GM18499 (cell line): Measurements from ENCODE around the gene RFTN1.

Experiments used
- ATAC-seq: cut with Tn5 transposase; IDR thresholded peaks from one replicate; pipeline ENCODE4 v1.9.1; 2021; ENCODE audit warnings: moderate number of reproducible peaks; ENCODE audit not compliant: insufficient read depth, unreplicated experiment

RFTN1 gene

DNA sequence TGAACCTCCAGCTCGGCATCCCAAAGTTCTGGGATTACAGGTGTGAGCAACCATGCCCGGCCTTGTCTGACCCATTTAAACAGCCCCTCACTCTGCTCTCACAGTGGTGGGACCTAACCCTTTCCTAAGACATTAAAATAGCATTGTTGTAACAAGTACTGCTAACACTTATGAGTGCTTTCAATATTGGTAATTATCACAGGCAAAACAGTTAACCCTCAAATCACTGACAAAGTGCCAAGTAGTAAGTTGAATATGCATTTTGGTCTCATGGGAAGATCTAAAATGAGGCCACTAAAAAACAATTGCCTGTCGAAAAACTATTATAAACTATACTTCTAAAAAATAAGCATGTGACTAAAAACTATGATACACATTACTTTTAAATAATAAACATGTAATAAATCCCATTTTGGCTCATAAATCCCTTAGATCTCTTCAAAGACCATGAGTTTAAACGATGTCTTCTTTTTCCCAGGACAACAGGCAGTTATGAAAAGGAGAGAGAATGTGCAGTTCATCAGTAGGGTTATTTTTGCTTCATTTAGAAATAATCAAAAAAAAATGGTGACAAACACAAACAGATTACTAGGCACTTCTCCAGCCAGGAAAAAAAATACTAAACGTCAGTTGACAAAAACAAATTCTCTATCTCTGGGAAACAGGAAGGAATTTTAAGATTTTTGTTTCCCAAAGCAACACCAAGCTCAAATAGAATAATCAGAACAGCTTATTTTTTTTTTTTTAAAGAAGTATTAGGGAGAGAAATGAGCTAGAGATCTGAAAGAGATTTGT is 95.4 kb downstream of the RFTN1 start:
- no peak for ATAC-seq

DNA sequence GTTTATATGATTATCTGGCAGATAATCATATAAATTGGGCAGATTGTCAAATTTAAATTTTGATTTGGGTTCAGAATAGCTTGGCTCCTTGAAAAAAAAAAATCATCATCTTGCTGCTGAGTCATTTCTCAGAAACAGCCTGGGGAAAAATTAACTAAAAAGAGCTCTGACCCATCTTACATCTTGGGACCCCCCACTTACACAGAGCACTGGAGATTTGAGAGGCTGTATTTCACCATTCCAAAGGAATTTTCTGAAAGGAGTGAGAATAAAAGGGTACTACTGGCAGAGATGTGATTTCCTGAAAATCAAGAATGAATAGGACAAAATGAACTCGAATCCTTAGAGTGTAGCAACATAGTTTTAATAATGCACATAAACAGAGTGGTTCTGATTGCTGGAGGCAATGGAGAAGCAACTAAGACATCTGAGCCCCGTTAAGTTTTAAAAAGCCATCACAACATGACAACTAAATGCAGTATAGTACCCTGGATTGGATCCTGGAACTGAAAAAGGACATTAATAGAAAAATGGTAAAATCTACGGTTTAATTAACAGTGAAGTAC is 97.5 kb downstream of the RFTN1 start:
- ATAC-seq, result no peak

DNA sequence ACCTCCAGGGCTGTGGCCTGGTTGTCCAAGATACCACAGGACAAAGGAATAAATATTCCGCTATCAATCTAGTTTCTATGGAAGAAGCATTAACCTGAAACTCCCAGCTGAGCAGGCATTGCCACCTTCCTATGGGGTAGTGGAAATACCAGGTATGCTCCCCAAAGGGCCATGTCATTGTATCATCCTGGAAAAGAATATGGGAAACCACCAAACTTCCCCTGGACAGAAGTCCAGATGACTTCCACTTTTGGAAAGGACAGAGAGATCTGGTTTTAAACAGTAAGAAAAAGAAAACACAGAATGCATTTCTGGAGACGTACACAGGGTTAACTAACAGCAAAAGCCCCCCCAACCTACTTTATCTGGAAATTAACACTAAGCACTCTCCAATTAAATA is 100.2 kb downstream of the RFTN1 start:
- ATAC-seq, result no peak

DNA sequence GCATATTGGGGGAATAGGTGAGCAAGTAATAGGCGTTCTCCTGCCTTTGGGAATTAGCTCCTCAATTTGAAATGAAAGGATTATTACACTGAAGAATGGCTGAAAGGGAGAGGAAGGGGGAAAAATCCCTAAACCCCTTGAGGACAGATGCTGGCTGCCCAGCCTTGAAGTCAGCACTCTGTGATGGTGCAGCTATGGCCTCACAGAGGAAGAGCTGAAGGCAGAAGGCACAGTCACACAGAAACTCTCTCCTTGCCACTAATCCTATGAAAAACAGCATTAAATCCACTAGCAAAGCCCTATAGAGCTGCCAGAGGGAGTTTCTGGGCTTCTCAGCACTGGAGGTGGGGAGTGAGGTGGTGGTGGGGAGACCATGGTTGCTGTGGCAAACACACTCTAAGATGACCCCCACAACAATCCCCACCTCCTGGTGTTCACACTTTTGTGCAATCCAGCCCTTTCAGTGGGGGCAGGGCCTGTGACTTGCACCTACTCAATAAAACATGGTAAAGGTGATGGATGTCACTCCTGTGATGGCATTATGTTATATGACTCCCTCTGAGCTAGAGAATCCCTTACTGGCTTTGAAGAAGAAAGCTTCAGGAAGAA is 101.2 kb downstream of the RFTN1 start:
- ATAC-seq, result no peak

- no peak for ATAC-seq
Measured at GRCh38 chr3:16411441-16411840, 102.1 kb downstream of the RFTN1 start.

GRCh38 chr3:16410659-16411058 is 102.8 kb downstream of the RFTN1 start:
- ATAC-seq, result no peak

DNA sequence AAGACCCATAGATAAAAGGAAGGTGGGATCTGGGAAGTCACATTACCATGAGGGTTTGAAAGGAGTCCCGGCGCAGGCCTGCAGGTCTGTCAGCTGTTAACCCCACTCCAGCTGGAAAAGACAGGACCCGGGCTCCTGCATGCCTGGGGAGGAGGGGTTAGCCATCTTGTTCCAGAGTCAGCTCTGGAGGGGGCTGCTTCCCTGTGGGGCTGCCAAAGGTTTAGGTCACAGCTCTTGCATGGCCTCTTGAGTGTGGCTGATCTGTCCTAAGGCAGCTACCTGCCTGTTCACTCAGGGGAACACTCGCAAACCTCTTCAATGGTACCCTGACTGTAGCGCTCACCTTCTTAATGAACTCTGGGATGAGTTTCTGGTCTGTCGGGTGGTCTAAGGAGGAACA is 104.5 kb downstream of the RFTN1 start:
- ATAC-seq, result no peak

DNA sequence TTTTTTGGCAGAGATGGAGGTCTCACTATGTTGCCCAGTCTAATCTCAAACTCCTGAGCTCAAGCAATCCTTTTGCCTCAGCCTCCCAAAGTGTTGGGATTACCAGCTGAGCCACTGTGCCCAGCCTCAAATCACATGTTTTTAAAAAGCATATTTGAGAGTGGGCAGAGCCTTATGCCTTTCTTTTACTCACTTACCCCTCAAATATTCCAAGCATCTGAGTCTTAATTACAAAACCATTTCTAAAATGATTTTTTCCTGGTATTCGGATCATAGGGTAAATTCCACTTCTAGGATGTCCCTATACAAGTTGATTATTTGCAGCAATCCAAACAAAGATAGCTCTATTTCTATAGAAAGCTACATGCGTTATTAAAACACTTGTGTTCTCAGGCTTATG is 106.1 kb downstream of the RFTN1 start:
- ATAC-seq, result no peak

GRCh38 chr3:16406579-16406978 is 106.9 kb downstream of the RFTN1 start:
- no peak for ATAC-seq

DNA sequence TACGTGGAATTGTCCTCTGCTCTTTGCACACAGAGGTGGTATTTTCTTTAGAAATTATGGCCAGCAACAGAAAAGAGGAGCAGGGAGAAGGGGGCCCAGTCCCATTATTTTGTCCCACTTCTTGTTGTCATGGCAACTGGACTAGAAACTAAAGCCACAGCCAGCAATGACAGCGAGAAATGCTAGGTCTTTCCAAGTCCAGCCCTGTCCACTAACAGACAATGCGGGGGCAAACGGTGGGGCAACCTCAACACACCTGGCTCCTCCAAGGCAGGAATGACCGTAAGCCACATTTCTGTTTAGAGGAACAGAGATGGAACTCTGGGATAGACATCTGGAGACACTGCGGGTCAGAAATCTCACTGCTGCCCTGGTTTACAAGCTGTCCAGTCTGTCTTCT is 107.3 kb downstream of the RFTN1 start:
- no peak for ATAC-seq

DNA sequence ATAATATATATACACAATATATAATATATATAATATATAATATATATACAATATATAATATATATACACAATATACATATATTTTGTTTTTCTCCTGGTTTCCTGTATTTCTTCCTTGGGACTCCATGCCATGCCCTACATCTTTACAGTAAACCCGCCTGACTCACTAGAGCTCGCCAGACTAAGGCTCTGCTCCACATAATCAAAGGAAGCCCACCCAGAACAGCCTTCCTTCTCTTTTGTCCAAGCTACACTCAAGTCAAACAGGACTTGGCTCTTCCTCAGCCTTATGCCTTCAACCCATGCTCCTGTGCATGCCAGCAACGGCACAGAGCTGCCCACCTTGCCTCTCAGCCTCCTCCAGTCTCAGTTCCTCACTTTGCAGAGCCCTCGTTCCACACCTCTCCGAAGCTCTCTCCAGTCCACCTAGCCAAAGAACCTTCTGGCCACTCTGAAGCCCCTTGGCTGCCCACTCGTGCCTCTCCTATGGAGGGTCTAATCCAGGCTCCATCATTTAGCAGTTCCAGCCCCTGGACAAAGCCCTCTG is 109.1 kb downstream of the RFTN1 start:
- no peak for ATAC-seq

DNA sequence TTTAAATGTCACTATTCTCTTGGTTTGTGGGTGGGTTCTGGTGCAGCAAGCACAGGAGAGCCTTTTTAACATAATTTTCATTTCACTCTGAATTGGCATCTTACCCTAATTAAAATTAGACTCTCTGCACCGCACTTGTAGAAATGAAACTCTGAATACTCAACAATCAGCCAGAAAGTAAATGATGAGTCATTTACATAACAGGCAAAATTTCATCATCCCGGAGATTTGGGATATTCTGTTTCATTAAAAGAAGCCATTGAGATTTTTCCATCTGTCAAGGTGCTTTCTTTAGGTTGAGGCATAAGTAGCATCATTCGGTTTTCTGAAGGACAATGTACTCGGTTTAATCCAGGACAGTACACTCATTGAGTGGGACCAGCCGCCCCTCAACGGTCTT is 111.0 kb downstream of the RFTN1 start:
- no peak for ATAC-seq

DNA sequence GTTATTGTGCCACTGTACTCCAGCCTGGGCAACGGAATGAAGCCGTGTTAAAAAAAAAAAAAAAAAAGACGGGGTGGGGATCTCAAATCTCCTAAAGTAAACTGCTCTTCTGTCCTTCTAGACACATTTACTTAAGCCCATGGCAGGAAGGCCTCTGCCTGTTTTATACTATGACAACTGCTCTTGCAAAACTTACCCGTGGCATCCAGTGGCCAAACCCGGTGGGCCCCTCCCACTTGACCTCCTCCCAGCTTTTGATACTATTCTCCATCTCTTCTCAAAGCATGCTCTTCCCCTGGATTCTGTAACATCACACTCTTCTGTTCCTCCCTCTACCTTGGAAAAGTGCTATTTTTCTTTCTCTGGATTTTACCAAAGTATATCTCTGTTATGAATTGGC is 112.2 kb downstream of the RFTN1 start:
- ATAC-seq, result no peak

GRCh38 chr3:16400106-16400931 is 113.2 kb downstream of the RFTN1 start:
- no peak for ATAC-seq

GRCh38 chr3:16399473-16399872 is 114.0 kb downstream of the RFTN1 start:
- ATAC-seq, result no peak

DNA sequence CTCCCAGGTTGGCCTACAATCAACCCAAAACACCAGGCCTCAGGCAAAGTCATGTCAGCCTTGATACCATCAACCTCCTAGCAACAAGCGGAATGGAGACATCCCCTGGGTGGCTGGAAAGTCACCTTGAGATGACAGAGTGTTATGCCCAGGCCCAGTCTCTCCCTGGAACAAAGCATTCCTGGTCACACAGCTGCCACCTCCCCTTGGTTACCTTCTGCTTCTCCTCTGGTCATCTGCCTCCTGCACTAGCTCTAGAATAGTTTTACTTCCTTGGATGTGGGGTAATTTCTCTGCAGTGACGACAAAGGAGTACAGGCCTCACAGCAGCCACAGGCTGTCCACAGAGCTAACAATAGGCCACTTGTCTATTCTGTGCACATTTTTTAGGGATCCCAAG is 114.9 kb downstream of the RFTN1 start:
- ATAC-seq, result no peak

- no peak for ATAC-seq
Measured at GRCh38 chr3:16396202-16396601, 117.3 kb downstream of the RFTN1 start.

GRCh38 chr3:16395212-16395611 is 118.3 kb downstream of the RFTN1 start:
- ATAC-seq, result no peak

- ATAC-seq, result no peak
Measured at GRCh38 chr3:16394639-16395038, 118.9 kb downstream of the RFTN1 start.

DNA sequence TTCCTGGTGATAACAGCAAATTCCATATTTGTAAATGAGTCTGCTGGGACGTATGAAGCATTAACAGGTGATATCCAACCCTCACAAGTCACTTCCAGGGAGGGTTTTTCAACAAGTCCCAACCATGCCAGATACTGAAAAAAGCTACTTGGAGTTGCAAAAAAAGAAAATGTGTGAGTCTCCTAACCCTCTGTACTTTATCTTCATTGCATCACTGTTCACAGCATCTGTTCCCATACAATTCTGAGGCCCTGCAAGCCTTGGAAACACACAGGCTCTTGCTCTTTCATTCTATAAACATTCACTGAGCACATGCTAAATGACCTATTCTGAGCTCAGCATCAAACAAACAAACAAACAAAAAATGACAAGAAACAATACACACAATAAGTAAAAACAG is 120.8 kb downstream of the RFTN1 start:
- no peak for ATAC-seq

- no peak for ATAC-seq
Measured at GRCh38 chr3:16392065-16392464, 121.4 kb downstream of the RFTN1 start.
